Stomach (tissue), 9 donors: ENCODE data around the gene GREB1L. TPM values are rescaled to one million over a fixed set of nuclear protein-coding genes. Genes with fewer than 3 reads are reported as not detected.

Experiments used
- DNase-seq, 2 donors: peaks; one replicate each; pipeline versions ENCODE4 v3.0.0 to v3.0.0-alpha.2; 2013 to 2019
- H3K27ac ChIP-seq, 5 donors: fragments of 200-600 bp in 4 of 5; sonication (generic) in 4 of 5; one replicate each; pipeline ENCODE4 v1.5.1; 2013 to 2019; ENCODE audit warnings: mild to moderate bottlenecking in 1 of 5, moderate library complexity in 1 of 5
- H3K27me3 ChIP-seq, 3 donors: fragments of 200-600 bp; sonication (generic); one replicate each; pipeline ENCODE4 v1.5.1; 2017 to 2019; ENCODE audit warnings: mixed run types in 1 of 3
- H3K36me3 ChIP-seq, 4 donors: fragments of 200-600 bp; sonication (generic); 1 replicate in 3 of 4; 2 replicates in 1 of 4; pipeline ENCODE4 v1.5.1; 2016 to 2019
- H3K4me1 ChIP-seq, 4 donors: fragments of 200-600 bp; sonication (generic); one replicate each; pipeline ENCODE4 v1.5.1; 2016 to 2019
- H3K4me3 ChIP-seq, 4 donors: fragments of 200-600 bp; sonication (generic) in 3 of 4; one replicate each; pipeline ENCODE4 v1.5.1; 2016 to 2019; ENCODE audit warnings: mild to moderate bottlenecking in 1 of 4
- H3K9me3 ChIP-seq, 4 donors: fragments of 200-600 bp; sonication (generic); one replicate each; pipeline ENCODE4 v1.5.1; 2016 to 2019
- EP300 ChIP-seq: sonication (generic); formaldehyde crosslinking; IDR thresholded peaks from one replicate; pipeline ENCODE4 v1.6.1; 2017; ENCODE audit warnings: antibody characterized with exemption
- POLR2A ChIP-seq, 4 donors: fragments of 450-650 bp; IDR thresholded peaks; one replicate each; pipeline ENCODE4 v1.6.1; 2016; ENCODE audit warnings: antibody characterized with exemption in 4 of 4, control low read depth in 2 of 4, mild to moderate bottlenecking in 1 of 4, moderate library complexity in 1 of 4
- POLR2AphosphoS5 ChIP-seq, 3 donors: sonication (generic); formaldehyde crosslinking; IDR thresholded peaks; one replicate each; pipeline ENCODE4 v1.6.1; 2016; ENCODE audit warnings: antibody characterized with exemption in 3 of 3
- WGBS, 5 donors: extraction: QIAGEN DNeasy Blood & Tissue Kit in 3 of 5; methylation state at CpG; one replicate each; pipeline versions ENCODE4 v1.1.5 to v1.1.7; 2013 to 2018; 5-methylcytosine and 5-hydroxymethylcytosine counted together
- intact Hi-C: fragments of 100-400 bp; cut with DNase I; formaldehyde crosslinking; loops from one replicate; pipeline ENCODE4 v1.15.1; 2023; ENCODE audit warnings: low total_unique reads
- polyA plus RNA-seq, 3 donors: library from polyadenylated mRNA; stranded (reverse); fragments of 200-250 nt; gene quantifications; one replicate each; pipeline ENCODE4 v1.2.3, GENCODE V29; 2013
- total RNA-seq, 5 donors: library from RNA; depleted of rRNA; stranded (reverse); fragments of >200 nt; gene quantifications; one replicate each; pipeline versions ENCODE4 v1.1.0 to v1.2.3, GENCODE V29; 2014 to 2016
- TF ChIP-seq, protein P1 (sequence below), 7 experiments: fragments of 450-650 bp in 4 of 7; fragments of 200-600 bp in 3 of 7; sonication (generic) in 3 of 7; IDR thresholded peaks; one replicate each; pipeline ENCODE4 v1.5.1; 2016 to 2019; ENCODE audit warnings: antibody characterized with exemption in 7 of 7, control low read depth in 2 of 7, mild to moderate bottlenecking in 1 of 7
- donor health status: healthy with polysubstance abuse.
- donor health status: Bipolar disorder and iron deficiency.
- donor health status: healthy.

The GREB1L gene
- total and polyA plus RNA-seq, 8 donors = 0.15 to 77.6 (median 0.45) TPM; not detected in 1

GRCh38 chr18:21479721-21480120, 237.7 kb downstream of the GREB1L start:
- intact Hi-C loops = no loop called here
- H3K36me3 ChIP-seq = no peaks in the 10 kb centered on the region
- TF ChIP-seq POLR2AphosphoS5 (IDR thresholded peaks at IDR 0.05) = no peak
- no peak for TF ChIP-seq POLR2A (IDR thresholded peaks at IDR 0.05)
- no peaks in the 10 kb centered on the region for H3K4me1 ChIP-seq
- H3K27me3 ChIP-seq = no peaks in the 10 kb centered on the region
- 87 to 95% (median 92%) methylated on average over 5 of the region's 5 CpGs for WGBS, 5 donors
- H3K27ac ChIP-seq = no peak overlapping the region
- no peaks in the 10 kb centered on the region for H3K9me3 ChIP-seq
- no peak for DNase-seq
- H3K4me3 ChIP-seq = no peak overlapping the region

DNA sequence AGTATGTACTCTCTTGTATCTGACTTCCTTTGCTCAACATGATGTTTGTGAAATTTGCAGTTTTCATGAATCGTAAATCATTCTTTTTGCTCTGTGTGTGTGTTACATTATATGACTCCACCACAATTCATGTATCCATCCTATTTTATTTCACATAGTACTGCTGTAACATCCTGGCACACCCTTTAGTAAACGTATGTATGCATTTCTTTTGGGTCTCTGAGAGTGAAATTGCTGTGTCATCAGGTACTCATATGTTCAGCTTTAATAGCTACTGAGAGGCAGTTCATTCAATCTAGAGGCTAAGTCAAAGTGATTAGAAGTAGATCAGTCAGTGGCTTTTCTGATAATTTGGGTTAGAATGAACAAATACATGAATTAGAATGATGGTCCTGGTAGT, 239.7 kb downstream of the GREB1L start:
- no peaks in the 10 kb centered on the region for H3K4me1 ChIP-seq
- no peak for DNase-seq
- no peak overlapping the region for H3K4me3 ChIP-seq
- TF ChIP-seq, protein P1, sequence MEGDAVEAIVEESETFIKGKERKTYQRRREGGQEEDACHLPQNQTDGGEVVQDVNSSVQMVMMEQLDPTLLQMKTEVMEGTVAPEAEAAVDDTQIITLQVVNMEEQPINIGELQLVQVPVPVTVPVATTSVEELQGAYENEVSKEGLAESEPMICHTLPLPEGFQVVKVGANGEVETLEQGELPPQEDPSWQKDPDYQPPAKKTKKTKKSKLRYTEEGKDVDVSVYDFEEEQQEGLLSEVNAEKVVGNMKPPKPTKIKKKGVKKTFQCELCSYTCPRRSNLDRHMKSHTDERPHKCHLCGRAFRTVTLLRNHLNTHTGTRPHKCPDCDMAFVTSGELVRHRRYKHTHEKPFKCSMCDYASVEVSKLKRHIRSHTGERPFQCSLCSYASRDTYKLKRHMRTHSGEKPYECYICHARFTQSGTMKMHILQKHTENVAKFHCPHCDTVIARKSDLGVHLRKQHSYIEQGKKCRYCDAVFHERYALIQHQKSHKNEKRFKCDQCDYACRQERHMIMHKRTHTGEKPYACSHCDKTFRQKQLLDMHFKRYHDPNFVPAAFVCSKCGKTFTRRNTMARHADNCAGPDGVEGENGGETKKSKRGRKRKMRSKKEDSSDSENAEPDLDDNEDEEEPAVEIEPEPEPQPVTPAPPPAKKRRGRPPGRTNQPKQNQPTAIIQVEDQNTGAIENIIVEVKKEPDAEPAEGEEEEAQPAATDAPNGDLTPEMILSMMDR (IDR thresholded peaks at IDR 0.05) = no peak
- TF ChIP-seq EP300 (no peak), POLR2AphosphoS5 (IDR thresholded peaks at IDR 0.05) (no peak), POLR2A (IDR thresholded peaks at IDR 0.05) (no peak)
- H3K36me3 ChIP-seq = no peaks in the 10 kb centered on the region
- H3K27me3 ChIP-seq = peaks cover 0 to 5% (median 0%) of the 10 kb centered on the region in 3 donors
- no peak overlapping the region for H3K27ac ChIP-seq
- WGBS, 5 donors = 65 to 75% (median 69%) methylated on average over 2 of the region's 2 CpGs
- intact Hi-C loops = no loop called here
- H3K9me3 ChIP-seq = no peaks in the 10 kb centered on the region

GRCh38 chr18:21483051-21483450, 241.0 kb downstream of the GREB1L start:
- no peak overlapping the region for H3K27ac ChIP-seq
- no peaks in the 10 kb centered on the region for H3K4me1 ChIP-seq
- no peak for DNase-seq
- intact Hi-C loops = no loop called here
- no peaks in the 10 kb centered on the region for H3K9me3 ChIP-seq
- H3K36me3 ChIP-seq = no peaks in the 10 kb centered on the region
- H3K4me3 ChIP-seq = no peak overlapping the region
- TF ChIP-seq POLR2AphosphoS5 (IDR thresholded peaks at IDR 0.05) (no peak), POLR2A (IDR thresholded peaks at IDR 0.05) (no peak), EP300 (no peak)
- TF ChIP-seq, protein P1 (IDR thresholded peaks at IDR 0.05) = no peak
- WGBS, 5 donors = 72 to 79% (median 75%) methylated on average over 5 of the region's 5 CpGs
- H3K27me3 ChIP-seq = peaks cover 0 to 5% (median 0%) of the 10 kb centered on the region in 3 donors

DNA sequence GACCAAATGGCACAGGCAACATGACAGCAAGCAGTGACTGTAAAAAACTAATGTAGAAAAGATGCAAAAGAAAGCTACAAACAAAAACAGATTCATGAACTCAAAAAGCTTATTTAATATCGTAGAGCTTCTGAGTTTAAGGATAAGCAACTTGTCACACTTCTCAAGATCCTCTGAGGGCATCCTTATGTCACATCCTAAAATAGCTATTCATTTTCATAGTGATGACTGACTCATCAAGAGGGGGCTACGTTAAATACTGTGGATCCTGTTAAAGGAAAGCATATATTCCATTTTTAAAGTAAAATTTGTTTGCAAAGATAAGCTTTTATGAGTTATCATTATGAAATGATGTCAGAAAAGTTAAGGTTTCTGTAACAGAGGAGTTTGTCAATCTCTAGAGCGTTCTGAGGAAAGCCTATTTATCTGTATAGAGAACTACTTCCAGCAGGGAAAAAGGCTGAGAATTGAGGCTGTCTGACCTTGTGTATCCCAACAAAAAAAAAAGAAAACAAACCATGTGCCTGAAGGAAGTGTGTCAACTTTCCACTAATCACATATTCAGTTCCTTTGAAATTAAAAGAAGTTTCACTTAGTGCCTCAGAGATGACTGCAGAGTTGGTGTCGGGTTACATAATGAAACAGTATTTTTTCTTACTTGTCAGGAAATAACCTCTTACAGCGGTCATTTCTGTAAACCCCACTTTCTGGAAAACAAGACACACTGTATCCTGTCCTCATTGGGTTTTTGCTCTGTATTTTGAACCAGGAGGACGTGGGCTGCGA, 243.0 kb downstream of the GREB1L start:
- H3K4me3 ChIP-seq = no peak overlapping the region
- DNase-seq = no peak
- H3K36me3 ChIP-seq = no peaks in the 10 kb centered on the region
- no peak overlapping the region for H3K27ac ChIP-seq
- H3K9me3 ChIP-seq = no peaks in the 10 kb centered on the region
- intact Hi-C loops = no loop called here
- 52 to 65% (median 57%) methylated on average over 7 of the region's 7 CpGs for WGBS, 5 donors
- no peak for TF ChIP-seq POLR2A (IDR thresholded peaks at IDR 0.05)
- no peaks in the 10 kb centered on the region for H3K4me1 ChIP-seq
- peaks cover 0 to 5% (median 0%) of the 10 kb centered on the region in 3 donors for H3K27me3 ChIP-seq

- H3K4me1 ChIP-seq = no peaks in the 10 kb centered on the region
- H3K4me3 ChIP-seq = no peak overlapping the region
- H3K36me3 ChIP-seq = no peaks in the 10 kb centered on the region
- H3K27me3 ChIP-seq = peaks cover 0 to 5% (median 0%) of the 10 kb centered on the region in 3 donors
- WGBS, 5 donors = 74 to 84% (median 82%) methylated on average over 3 of the region's 3 CpGs
- TF ChIP-seq POLR2AphosphoS5 (IDR thresholded peaks at IDR 0.05) (no peak), POLR2A (IDR thresholded peaks at IDR 0.05) (no peak), EP300 (no peak)
- TF ChIP-seq, protein P1 (IDR thresholded peaks at IDR 0.05) = no peak
- intact Hi-C loops = no loop called here
- DNase-seq = no peak
- H3K9me3 ChIP-seq = no peaks in the 10 kb centered on the region
- no peak overlapping the region for H3K27ac ChIP-seq
These were observed 244.9 kb downstream of the GREB1L start for GRCh38 chr18:21486905-21487437.
